Peyer's patch (tissue), 4 donors: ENCODE results near the gene EXOC3. TPM values are rescaled to one million over a fixed set of nuclear protein-coding genes. Genes with fewer than 3 reads are reported as not detected.

ENCODE experiments used
- DNase-seq, 3 donors: peaks; one replicate each; pipeline ENCODE4 v3.0.0-alpha.2; 2017 to 2019
- H3K27ac ChIP-seq, 4 donors: fragments of 200-600 bp; sonication (generic); one replicate each; pipeline ENCODE4 v1.5.1; 2016 to 2019
- H3K27me3 ChIP-seq, 2 donors: fragments of 200-600 bp; sonication (generic); one replicate each; pipeline ENCODE4 v1.5.1; 2019
- H3K36me3 ChIP-seq, 3 donors: fragments of 200-600 bp; sonication (generic); one replicate each; pipeline ENCODE4 v1.5.1; 2016 to 2019
- H3K4me1 ChIP-seq, 4 donors: fragments of 200-600 bp; sonication (generic); one replicate each; pipeline ENCODE4 v1.5.1; 2016 to 2019
- H3K4me3 ChIP-seq, 4 donors: fragments of 200-600 bp; sonication (generic); 1 replicate in 3 of 4; 2 replicates in 1 of 4; pipeline ENCODE4 v1.5.1; 2016 to 2019; ENCODE audit warnings: mild to moderate bottlenecking in 1 of 4
- H3K9me3 ChIP-seq, 4 donors: fragments of 200-600 bp; sonication (generic); one replicate each; pipeline ENCODE4 v1.5.1; 2016 to 2019; ENCODE audit warnings: mild to moderate bottlenecking in 1 of 4
- POLR2A ChIP-seq, 2 donors: fragments of 450-650 bp; IDR thresholded peaks; one replicate each; pipeline ENCODE4 v1.5.1; 2017; ENCODE audit warnings: antibody characterized with exemption in 2 of 2, mild to moderate bottlenecking in 2 of 2, moderate library complexity in 2 of 2
- total RNA-seq, 4 donors: library from RNA; depleted of rRNA; stranded (reverse); fragments of >200 nt; gene quantifications; one replicate each; pipeline ENCODE4 v1.1.0, GENCODE V29; 2016
- TF ChIP-seq, protein P1 (sequence below), 6 experiments: fragments of 450-650 bp in 4 of 6; fragments of 200-600 bp in 2 of 6; sonication (generic) in 1 of 6; IDR thresholded peaks; one replicate each; pipeline ENCODE4 v1.5.1; 2017 to 2019; ENCODE audit warnings: antibody characterized with exemption in 6 of 6, mild to moderate bottlenecking in 3 of 6, moderate library complexity in 1 of 6

The EXOC3 gene
- total RNA-seq, 4 donors from 2014 or later, result 74.3 to 201 (median 141) TPM

DNA sequence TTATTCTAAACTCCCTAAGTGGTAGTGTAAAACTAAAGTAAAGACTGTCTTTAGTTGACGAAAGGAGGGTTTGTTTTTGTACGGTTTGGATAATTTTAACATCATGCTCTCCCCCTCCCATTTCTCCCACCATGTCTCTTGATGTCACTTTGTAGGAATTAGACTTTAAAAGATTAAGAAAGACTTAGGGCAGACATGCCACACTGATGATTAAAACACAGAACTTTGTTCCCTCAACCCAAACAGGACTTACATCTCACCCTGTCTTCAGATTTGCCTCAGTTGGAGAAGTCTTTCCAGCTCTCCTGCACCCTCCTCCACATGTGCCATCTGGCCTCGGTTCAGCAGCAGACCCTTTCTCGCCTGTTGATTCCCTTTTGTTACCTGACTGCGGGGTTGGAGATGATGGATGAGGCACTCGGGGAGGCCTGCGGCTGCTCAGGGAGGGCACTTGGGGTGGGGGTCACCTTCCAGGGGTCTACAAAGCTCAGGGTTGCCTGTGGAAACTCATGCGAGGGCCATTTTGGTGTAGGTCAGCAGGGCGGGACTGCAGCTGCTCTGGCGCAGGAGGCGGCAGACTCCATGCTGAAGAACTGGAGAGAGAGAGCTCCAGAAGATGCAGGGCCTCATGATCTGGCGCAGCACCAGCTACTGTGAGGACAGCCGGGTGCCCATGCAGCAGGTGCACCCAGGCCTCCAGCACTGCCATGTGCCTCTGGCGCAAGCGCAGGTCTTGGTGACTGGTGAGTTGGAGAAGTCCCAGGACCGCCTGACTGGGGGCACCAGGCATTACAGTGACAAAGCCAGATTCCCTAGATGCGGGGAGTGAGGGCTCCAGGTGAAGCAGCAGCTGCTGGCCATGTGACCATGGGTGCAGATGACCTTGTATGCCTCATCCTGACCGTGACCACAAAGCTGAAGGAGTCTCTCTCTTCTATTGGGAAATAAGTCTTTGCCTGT lies 24.5 kb upstream of the EXOC3 start:
- no peaks in the 10 kb centered on the region for H3K9me3 ChIP-seq
- no peak overlapping the region for H3K27ac ChIP-seq
- H3K27me3 ChIP-seq, result no peaks in the 10 kb centered on the region
- TF ChIP-seq, protein P1, sequence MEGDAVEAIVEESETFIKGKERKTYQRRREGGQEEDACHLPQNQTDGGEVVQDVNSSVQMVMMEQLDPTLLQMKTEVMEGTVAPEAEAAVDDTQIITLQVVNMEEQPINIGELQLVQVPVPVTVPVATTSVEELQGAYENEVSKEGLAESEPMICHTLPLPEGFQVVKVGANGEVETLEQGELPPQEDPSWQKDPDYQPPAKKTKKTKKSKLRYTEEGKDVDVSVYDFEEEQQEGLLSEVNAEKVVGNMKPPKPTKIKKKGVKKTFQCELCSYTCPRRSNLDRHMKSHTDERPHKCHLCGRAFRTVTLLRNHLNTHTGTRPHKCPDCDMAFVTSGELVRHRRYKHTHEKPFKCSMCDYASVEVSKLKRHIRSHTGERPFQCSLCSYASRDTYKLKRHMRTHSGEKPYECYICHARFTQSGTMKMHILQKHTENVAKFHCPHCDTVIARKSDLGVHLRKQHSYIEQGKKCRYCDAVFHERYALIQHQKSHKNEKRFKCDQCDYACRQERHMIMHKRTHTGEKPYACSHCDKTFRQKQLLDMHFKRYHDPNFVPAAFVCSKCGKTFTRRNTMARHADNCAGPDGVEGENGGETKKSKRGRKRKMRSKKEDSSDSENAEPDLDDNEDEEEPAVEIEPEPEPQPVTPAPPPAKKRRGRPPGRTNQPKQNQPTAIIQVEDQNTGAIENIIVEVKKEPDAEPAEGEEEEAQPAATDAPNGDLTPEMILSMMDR (IDR thresholded peaks at IDR 0.05), result no peak
- TF ChIP-seq POLR2A (IDR thresholded peaks at IDR 0.05), result no peak
- H3K4me1 ChIP-seq, result no peaks in the 10 kb centered on the region
- H3K4me3 ChIP-seq, result no peak overlapping the region
- DNase-seq, result peak in 1 of 3 donors; percentile 33
- H3K36me3 ChIP-seq, result no peaks in the 10 kb centered on the region

DNA sequence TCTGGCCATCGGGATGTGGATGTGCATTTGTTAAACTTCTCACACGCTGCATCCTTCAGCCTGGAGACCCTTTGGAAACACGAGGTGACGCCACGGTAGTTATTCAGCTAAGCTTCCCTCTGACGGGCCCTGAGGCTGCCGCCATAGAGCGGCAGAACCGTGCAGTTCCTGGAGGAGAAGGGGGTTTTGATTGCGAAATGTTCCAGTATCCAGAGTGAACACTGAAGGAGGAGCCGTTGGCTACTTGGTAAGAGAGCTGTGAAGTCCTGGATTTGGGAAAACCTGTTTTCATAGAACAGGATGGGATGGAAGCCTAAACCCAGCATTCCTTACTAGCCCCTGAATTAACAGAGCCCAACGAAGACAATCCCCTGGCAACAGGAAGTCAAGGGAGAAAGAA lies 23.0 kb upstream of the EXOC3 start:
- Histone ChIP-seq H3K36me3 (no peaks in the 10 kb centered on the region), H3K9me3 (no peaks in the 10 kb centered on the region), H3K27ac (no peak overlapping the region), H3K27me3 (no peaks in the 10 kb centered on the region), H3K4me1 (no peaks in the 10 kb centered on the region), H3K4me3 (no peak overlapping the region)
- TF ChIP-seq POLR2A (IDR thresholded peaks at IDR 0.05), result no peak
- TF ChIP-seq, protein P1 (IDR thresholded peaks at IDR 0.05), result no peak
- no peak for DNase-seq

DNA sequence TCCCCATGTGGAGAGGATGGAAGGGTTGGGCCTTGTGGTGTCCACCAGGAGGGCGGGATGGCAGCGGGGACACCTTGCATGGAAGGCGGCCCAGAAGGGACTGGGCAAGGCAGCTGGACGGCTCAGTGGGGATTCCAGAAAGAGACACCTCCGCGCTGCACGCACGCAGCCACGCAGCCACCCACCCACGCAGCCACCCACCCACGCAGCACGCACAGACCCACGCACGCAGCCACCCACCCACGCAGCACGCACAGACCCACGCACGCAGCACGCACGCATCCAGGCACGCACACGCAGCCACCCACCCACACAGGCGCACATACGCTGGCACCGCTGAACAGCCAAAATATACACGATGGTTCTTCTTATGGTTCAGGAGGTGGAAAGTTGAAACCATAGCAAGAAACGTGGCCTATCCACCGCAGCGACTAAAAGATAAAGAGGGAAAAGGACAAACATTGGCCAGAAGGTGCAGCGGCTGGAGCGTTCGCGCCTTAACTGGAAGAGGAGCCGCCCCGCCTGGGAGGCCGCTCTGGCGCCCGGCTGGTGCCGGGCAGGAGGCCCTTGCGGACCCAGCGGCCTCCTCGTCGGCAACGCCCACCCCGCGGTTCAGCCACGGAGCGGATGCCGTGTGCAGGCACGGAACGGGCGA lies 22.2 kb upstream of the EXOC3 start:
- peak in 2 of 3 donors; percentile 43 to 46 for DNase-seq
- Histone ChIP-seq H3K27ac (no peak overlapping the region), H3K9me3 (no peaks in the 10 kb centered on the region)

DNA sequence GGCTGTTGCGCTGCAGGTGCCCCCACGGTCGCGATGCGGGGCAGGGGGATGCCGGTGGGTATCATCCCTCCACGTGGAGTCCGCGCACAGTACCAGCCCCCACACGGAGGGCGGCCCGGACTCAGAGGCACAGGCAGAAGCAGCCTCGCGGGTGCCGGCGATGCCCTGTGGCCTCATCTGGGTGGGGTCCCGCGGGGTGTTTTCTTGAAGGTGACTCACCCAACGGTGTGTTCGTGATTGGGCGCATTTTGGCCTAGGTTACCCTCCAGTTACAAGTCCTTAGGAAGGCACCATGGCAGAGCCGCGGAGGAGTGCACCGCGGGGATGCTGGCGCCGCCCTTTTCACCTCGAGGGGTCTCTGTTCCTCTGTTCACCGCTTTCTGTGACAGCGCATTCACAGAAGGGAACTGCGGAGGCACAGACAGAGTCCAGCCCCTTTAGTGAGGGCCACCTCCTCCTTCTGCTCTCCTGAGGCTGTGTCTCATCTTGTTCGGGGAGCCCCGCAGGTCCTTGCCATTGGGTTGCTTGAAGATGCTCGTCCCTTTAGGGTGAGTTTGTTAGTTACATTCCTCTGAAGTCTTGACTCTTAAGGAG lies 21.6 kb upstream of the EXOC3 start:
- Histone ChIP-seq H3K4me1 (no peaks in the 10 kb centered on the region), H3K27me3 (no peaks in the 10 kb centered on the region), H3K9me3 (no peaks in the 10 kb centered on the region), H3K27ac (no peak overlapping the region), H3K4me3 (no peak overlapping the region), H3K36me3 (no peaks in the 10 kb centered on the region)
- TF ChIP-seq, protein P1 (IDR thresholded peaks at IDR 0.05), result no peak
- TF ChIP-seq POLR2A (IDR thresholded peaks at IDR 0.05), result no peak
- DNase-seq, result peak in 2 of 3 donors; percentile 39 to 42

More for the DNA sequence above, 22.2 kb upstream of the EXOC3 start:
- TF ChIP-seq, protein P1 (IDR thresholded peaks at IDR 0.05), result no peak
- TF ChIP-seq POLR2A (IDR thresholded peaks at IDR 0.05), result no peak
- H3K4me1 ChIP-seq, result no peaks in the 10 kb centered on the region
- H3K36me3 ChIP-seq, result no peaks in the 10 kb centered on the region
- H3K4me3 ChIP-seq, result no peak overlapping the region
- no peaks in the 10 kb centered on the region for H3K27me3 ChIP-seq

DNA sequence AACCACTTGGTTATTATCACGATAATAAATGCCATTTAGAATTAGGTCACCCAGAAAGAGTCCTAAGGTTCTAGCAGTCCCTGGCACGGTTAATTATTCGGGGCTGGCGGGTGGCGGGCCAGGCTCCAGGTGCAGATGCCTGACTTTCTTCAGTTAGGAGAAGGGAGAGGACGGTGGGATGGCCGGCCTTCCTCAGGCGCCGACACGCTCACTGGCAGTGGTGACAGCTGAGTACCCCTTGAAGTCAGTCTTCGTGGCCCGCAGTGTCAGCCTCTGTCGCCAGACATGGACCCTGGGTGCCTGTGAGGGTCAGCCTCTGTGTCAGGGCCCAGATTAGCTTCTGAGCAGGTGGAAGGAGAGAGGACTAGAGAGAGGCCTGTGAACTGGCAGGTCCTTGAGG lies 21.1 kb upstream of the EXOC3 start:
- Histone ChIP-seq H3K27me3 (no peaks in the 10 kb centered on the region), H3K9me3 (no peaks in the 10 kb centered on the region), H3K4me1 (no peaks in the 10 kb centered on the region), H3K4me3 (no peak overlapping the region), H3K36me3 (no peaks in the 10 kb centered on the region), H3K27ac (no peak overlapping the region)
- DNase-seq, result peak in 2 of 3 donors; percentile 33 to 36
- no peak for TF ChIP-seq POLR2A (IDR thresholded peaks at IDR 0.05)
- TF ChIP-seq, protein P1 (IDR thresholded peaks at IDR 0.05), result no peak
